ENCODE measurements around the gene NLRP8. TPM values are rescaled to one million over a fixed set of nuclear protein-coding genes. Genes with fewer than 3 reads are reported as not detected.
"Not testable (repeated sequence)": the region's sequence is repeated elsewhere in the genome, so short reads cannot be mapped to it uniquely, and the experiment has no call there.

Gene NLRP8
- total and polyA plus RNA-seq, 12 donors: not detected

GRCh38 chr19:55931936-55932386, 15.7 kb upstream of the NLRP8 start, which contains the start of gene NLRP13:
TSS of gene NLRP13 (minus strand) at chr19:55932336. CDS start at chr19:55932311, 25 bp downstream.
- Histone ChIP-seq H3K4me1 (replicated peaks in 1 of 2) (no peaks in the 10 kb centered on the region), H3K36me3 (replicated peaks in 1 of 2) (no peaks in the 10 kb centered on the region), H3K27me3 (no peaks in the 10 kb centered on the region), H3K9me3 (replicated peaks in 1 of 3) (no peaks in the 10 kb centered on the region), H3K4me3 (no peak within 1 kb of the TSS), H3K27ac (no peak within 1 kb of the TSS)
- TF ChIP-seq POLR2A (IDR thresholded peaks at IDR 0.05) (no peak), CTCF (IDR thresholded peaks at IDR 0.05) (no peak)
- DNase-seq: no peak
- 60 to 89% (median 83%) methylated on average over 7 to 8 of the region's 8 CpGs for WGBS, 4 donors
- intact Hi-C loops (cut with DNase I): no loop called here

DNA sequence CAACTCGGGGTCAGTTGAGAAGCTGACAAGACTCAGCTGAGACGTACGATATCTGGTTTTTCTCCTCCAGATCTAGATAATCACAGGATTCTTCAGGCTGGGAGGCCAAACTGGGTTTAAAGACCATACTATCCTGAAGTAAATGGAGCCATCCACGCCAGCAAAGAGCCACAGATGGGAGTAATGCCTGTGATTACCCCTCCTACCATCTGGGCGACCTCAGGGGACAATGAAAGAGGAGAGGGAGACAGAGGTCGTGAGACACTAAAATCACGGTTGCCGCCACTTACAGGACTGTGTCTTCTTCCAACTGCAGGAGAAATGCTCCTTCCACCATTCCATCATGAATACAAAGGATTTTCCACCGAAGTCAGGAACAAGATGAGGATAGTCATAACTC, 12.4 kb upstream of the NLRP8 start:
- Histone ChIP-seq H3K27me3 (no peaks in the 10 kb centered on the region), H3K4me1 (replicated peaks in 1 of 2) (no peaks in the 10 kb centered on the region), H3K27ac (no peak overlapping the region), H3K9me3 (replicated peaks in 1 of 3) (no peaks in the 10 kb centered on the region), H3K4me3 (no peak overlapping the region), H3K36me3 (replicated peaks in 1 of 2) (no peaks in the 10 kb centered on the region)
- WGBS, 4 donors: 67 to 78% (median 70%) methylated on average over 9 of the region's 9 CpGs
- DNase-seq: no peak
- TF ChIP-seq CTCF (IDR thresholded peaks at IDR 0.05) (no peak), POLR2A (IDR thresholded peaks at IDR 0.05) (no peak)
- intact Hi-C loops (cut with DNase I): no loop called here

DNA sequence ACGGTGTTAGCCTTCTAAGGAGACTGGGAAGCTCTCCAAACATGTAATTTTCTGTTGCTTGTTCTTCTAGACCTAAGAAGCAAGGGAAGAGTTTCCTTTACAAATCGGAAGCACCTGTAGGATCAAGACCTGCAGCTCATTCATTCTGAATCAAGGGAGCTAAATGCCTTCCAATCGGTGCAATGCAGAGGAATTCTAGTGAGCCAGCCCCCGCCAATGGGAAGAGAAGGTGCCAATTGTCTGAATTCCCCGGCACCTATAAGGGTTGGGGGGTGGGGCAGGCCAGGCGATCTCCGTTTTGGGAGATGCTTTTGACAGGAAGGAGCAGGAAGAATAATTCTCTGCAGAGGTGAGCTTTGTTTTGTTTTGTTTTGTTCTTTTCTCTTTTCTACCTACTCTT, 8.4 kb upstream of the NLRP8 start:
- no peaks in the 10 kb centered on the region for H3K4me1 ChIP-seq (replicated peaks in 1 of 2)
- DNase-seq: no peak
- H3K4me3 ChIP-seq: no peak overlapping the region
- TF ChIP-seq POLR2A (IDR thresholded peaks at IDR 0.05) (no peak), CTCF (IDR thresholded peaks at IDR 0.05) (no peak)
- 59 to 71% (median 62%) methylated on average over 7 of the region's 7 CpGs for whole genome bisulfite sequencing, 4 donors
- no peaks in the 10 kb centered on the region for H3K9me3 ChIP-seq (replicated peaks in 1 of 3)
- H3K27me3 ChIP-seq: no peaks in the 10 kb centered on the region
- no peak overlapping the region for H3K27ac ChIP-seq
- no peaks in the 10 kb centered on the region for H3K36me3 ChIP-seq (replicated peaks in 1 of 2)
- intact Hi-C loops (cut with DNase I): no loop called here

DNA sequence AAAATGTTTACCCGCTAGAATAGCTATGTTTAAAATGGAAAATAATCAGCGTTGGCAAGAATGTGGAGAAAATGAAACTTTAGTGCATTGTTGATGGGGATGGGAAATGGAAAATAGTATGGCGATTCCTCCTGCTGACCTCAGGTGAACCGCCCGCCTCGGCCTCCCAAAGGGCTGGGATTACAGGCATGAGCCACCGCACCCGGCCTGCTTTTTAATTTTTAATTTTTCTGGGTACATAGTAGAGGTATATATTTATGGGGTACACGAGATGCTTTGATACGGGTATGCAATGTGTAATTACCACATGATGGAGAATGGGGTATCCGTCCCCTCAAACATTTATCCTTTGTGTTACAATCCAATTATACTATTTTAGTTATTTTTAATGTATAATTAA, 7.3 kb upstream of the NLRP8 start:
- Histone ChIP-seq H3K4me1 (replicated peaks in 1 of 2) (no peaks in the 10 kb centered on the region), H3K9me3 (replicated peaks in 1 of 3) (no peaks in the 10 kb centered on the region), H3K4me3 (no peak overlapping the region), H3K27me3 (no peaks in the 10 kb centered on the region), H3K27ac (no peak overlapping the region), H3K36me3 (replicated peaks in 1 of 2) (no peaks in the 10 kb centered on the region)
- intact Hi-C loops (cut with DNase I): no loop called here
- WGBS, 4 donors: 82 to 87% (median 85%) methylated on average over 11 of the region's 11 CpGs
- no peak for TF ChIP-seq CTCF (IDR thresholded peaks at IDR 0.05)
- TF ChIP-seq POLR2A (IDR thresholded peaks at IDR 0.05): no peak
- DNase-seq: no peak

GRCh38 chr19:55950566-55950965, 2.9 kb downstream of the NLRP8 start:
- 83 to 91% (median 86%) methylated on average over 10 to 19 of the region's 19 CpGs for WGBS, 4 donors
- not testable (repeated sequence) for DNase-seq

More at GRCh38 chr19:55950566-55950965, 2.9 kb downstream of the NLRP8 start:
- H3K27me3 ChIP-seq; H3K4me3 ChIP-seq; H3K4me1 ChIP-seq (replicated peaks in 1 of 2); H3K27ac ChIP-seq; H3K9me3 ChIP-seq (replicated peaks in 1 of 3); H3K36me3 ChIP-seq (replicated peaks in 1 of 2); intact Hi-C loops (cut with DNase I): not testable (repeated sequence)

Data from adrenal gland (tissue), 12 donors.